ENCODE measurements around the gene RCC2.
"Not testable (repeated sequence)": the region's sequence is repeated elsewhere in the genome, so short reads cannot be mapped to it uniquely, and the experiment has no call there.

Gene RCC2

GRCh38 chr1:17419626-17420328 lies 19.7 kb downstream of the RCC2 start:
- peak; percentile 23 to 53 (median 24) for DNase-seq (ENCODE audit: low read depth in 3 of 3)

- no peak for DNase-seq (ENCODE audit: low read depth in 3 of 3)
Observed at GRCh38 chr1:17416389-17416788, 23.1 kb downstream of the RCC2 start.

- DNase-seq (ENCODE audit: low read depth in 3 of 3), result no peak
Observed at GRCh38 chr1:17414022-17414421, 25.5 kb downstream of the RCC2 start.

- no peak for DNase-seq (ENCODE audit: low read depth in 3 of 3)
Observed at GRCh38 chr1:17412093-17412870, 27.2 kb downstream of the RCC2 start.

GRCh38 chr1:17409391-17409811 lies 30.1 kb downstream of the RCC2 start:
- no peak for DNase-seq (ENCODE audit: low read depth in 3 of 3)

GRCh38 chr1:17407786-17408514 lies 31.5 kb downstream of the RCC2 start:
- not testable (repeated sequence) for DNase-seq (ENCODE audit: low read depth in 3 of 3)

- not testable (repeated sequence) for DNase-seq (ENCODE audit: low read depth in 3 of 3)
Observed at GRCh38 chr1:17406760-17407475, 32.6 kb downstream of the RCC2 start.

- DNase-seq (ENCODE audit: low read depth in 3 of 3), result peak; percentile 3 to 31 (median 6)
Observed at GRCh38 chr1:17405898-17406759, 33.3 kb downstream of the RCC2 start.

- DNase-seq (ENCODE audit: low read depth in 3 of 3), result no peak
Observed at GRCh38 chr1:17404820-17405219, 34.7 kb downstream of the RCC2 start.

GRCh38 chr1:17404034-17404684 lies 35.3 kb downstream of the RCC2 start:
- no peak for DNase-seq (ENCODE audit: low read depth in 3 of 3)

GRCh38 chr1:17403081-17403480 lies 36.4 kb downstream of the RCC2 start:
- DNase-seq (ENCODE audit: low read depth in 3 of 3), result no peak

GRCh38 chr1:17401841-17402240 lies 37.6 kb downstream of the RCC2 start:
- no peak for DNase-seq (ENCODE audit: low read depth in 3 of 3)

GRCh38 chr1:17400725-17401341 lies 38.6 kb downstream of the RCC2 start:
- DNase-seq (ENCODE audit: low read depth in 3 of 3), result no peak

GRCh38 chr1:17397910-17398695 lies 41.4 kb downstream of the RCC2 start:
- no peak for DNase-seq (ENCODE audit: low read depth in 3 of 3)

- DNase-seq (ENCODE audit: low read depth in 3 of 3), result no peak
Observed at GRCh38 chr1:17393230-17393629, 46.2 kb downstream of the RCC2 start.

- DNase-seq (ENCODE audit: low read depth in 3 of 3), result no peak
Observed at GRCh38 chr1:17392199-17392740, 47.2 kb downstream of the RCC2 start.

- DNase-seq (ENCODE audit: low read depth in 3 of 3), result no peak
Observed at GRCh38 chr1:17381161-17381560, 58.3 kb downstream of the RCC2 start.

GRCh38 chr1:17377325-17377953 lies 62.0 kb downstream of the RCC2 start:
- no peak for DNase-seq (ENCODE audit: low read depth in 3 of 3)
